Left lung (tissue), 10 donors: ENCODE data around the gene TBC1D25. TPM values are rescaled to one million over a fixed set of nuclear protein-coding genes. Genes with fewer than 3 reads are reported as not detected.
A peak's percentile ranks its signal among the peaks of the same experiment; 100 is the strongest.

Experiments
- ATAC-seq: fragments of 200-7000 bp; cut with Tn5 transposase; one replicate; pipeline ENCODE4 v1.9.1; 2020; ENCODE audit warnings: moderate library complexity
- DNase-seq, 4 donors: peaks; one replicate each; pipeline ENCODE4 v3.0.0-alpha.2; 2013 to 2020
- H3K27ac ChIP-seq, 2 donors: fragments of 200-600 bp; sonication (generic) in 1 of 2; one replicate each; pipeline versions ENCODE4 v1.5.0 to v1.8.0; 2020 to 2021
- H3K27me3 ChIP-seq, 2 donors: fragments of 200-600 bp; sonication (generic) in 1 of 2; one replicate each; pipeline versions ENCODE4 v1.5.0 to v1.8.0; 2020 to 2021
- H3K36me3 ChIP-seq, 2 donors: fragments of 200-600 bp; sonication (generic) in 1 of 2; one replicate each; pipeline versions ENCODE4 v1.5.0 to v1.8.0; 2020 to 2021
- H3K4me1 ChIP-seq, 2 donors: fragments of 200-600 bp; one replicate each; pipeline ENCODE4 v1.8.0; 2021
- H3K4me3 ChIP-seq, 2 donors: fragments of 200-600 bp; sonication (generic) in 1 of 2; one replicate each; pipeline versions ENCODE4 v1.5.0 to v1.8.0; 2020 to 2021; ENCODE audit warnings: mild to moderate bottlenecking in 1 of 2
- H3K9me3 ChIP-seq, 2 donors: fragments of 200-600 bp; sonication (generic) in 1 of 2; one replicate each; pipeline versions ENCODE4 v1.5.0 to v1.8.0; 2020 to 2021
- intact Hi-C, 2 donors: fragments of 100-400 bp; cut with DNase I; formaldehyde crosslinking; loops; one replicate each; pipeline versions ENCODE4 v1.11.2 to v1.14.2; 2022
- polyA plus RNA-seq, 6 donors: library from polyadenylated mRNA; unstranded; fragments of 120-200 nt; gene quantifications; one replicate each; pipeline ENCODE4 v1.2.1, GENCODE V29; 2013; ENCODE audit not compliant: insufficient read length in 6 of 6
- total RNA-seq, 2 donors: library from RNA; stranded (reverse); fragmentation: NEBNext Ultra II Directional; extraction: Animal tissue kit (Norgen Biotek cat#: 25700); gene quantifications; one replicate each; pipeline ENCODE4 v1.2.1, GENCODE V29; 2021
- TF ChIP-seq, protein P1 (sequence below), 2 donors: fragments of 200-600 bp; sonication (generic) in 1 of 2; IDR thresholded peaks; one replicate each; pipeline versions ENCODE4 v1.5.0 to v1.8.0; 2021; ENCODE audit warnings: antibody characterized with exemption in 2 of 2
- donor health status: DM: no; HTN: yes; CAD: no.
- donor health status: DM: no; HTN: no; CAD: no.

The TBC1D25 gene
- total and polyA plus RNA-seq, 8 donors: 8.7 to 15.2 (median 9.9) TPM

DNA sequence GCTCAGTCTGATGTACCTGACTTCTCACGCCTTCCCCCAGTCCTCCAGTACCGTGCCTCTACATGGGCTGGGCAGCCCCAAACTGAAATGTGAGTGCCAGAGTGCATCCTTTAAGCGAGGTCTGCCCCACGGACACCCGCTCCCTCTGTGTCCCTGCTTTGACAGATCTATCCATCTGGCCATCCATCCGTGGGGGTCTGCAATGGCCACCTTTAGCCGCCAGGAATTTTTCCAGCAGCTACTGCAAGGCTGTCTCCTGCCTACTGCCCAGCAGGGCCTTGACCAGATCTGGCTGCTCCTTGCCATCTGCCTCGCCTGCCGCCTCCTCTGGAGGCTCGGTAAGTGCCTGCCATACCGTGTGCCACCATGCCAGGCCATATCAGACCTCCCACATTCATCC is 29.9 kb upstream of the TBC1D25 start:
- H3K27me3 ChIP-seq: no peaks in the 10 kb centered on the region
- no peaks in the 10 kb centered on the region for H3K9me3 ChIP-seq
- no peaks in the 10 kb centered on the region for H3K36me3 ChIP-seq
- H3K4me3 ChIP-seq: peak overlapping the region; percentile 44 to 55
- DNase-seq (no peak), ATAC-seq (no peak)
- H3K4me1 ChIP-seq: peaks cover 0 to 7% of the 10 kb centered on the region in 2 donors
- TF ChIP-seq, protein P1, sequence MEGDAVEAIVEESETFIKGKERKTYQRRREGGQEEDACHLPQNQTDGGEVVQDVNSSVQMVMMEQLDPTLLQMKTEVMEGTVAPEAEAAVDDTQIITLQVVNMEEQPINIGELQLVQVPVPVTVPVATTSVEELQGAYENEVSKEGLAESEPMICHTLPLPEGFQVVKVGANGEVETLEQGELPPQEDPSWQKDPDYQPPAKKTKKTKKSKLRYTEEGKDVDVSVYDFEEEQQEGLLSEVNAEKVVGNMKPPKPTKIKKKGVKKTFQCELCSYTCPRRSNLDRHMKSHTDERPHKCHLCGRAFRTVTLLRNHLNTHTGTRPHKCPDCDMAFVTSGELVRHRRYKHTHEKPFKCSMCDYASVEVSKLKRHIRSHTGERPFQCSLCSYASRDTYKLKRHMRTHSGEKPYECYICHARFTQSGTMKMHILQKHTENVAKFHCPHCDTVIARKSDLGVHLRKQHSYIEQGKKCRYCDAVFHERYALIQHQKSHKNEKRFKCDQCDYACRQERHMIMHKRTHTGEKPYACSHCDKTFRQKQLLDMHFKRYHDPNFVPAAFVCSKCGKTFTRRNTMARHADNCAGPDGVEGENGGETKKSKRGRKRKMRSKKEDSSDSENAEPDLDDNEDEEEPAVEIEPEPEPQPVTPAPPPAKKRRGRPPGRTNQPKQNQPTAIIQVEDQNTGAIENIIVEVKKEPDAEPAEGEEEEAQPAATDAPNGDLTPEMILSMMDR (IDR thresholded peaks at IDR 0.05): no peak
- intact Hi-C loops: no loop called here
- H3K27ac ChIP-seq: no peak overlapping the region

DNA sequence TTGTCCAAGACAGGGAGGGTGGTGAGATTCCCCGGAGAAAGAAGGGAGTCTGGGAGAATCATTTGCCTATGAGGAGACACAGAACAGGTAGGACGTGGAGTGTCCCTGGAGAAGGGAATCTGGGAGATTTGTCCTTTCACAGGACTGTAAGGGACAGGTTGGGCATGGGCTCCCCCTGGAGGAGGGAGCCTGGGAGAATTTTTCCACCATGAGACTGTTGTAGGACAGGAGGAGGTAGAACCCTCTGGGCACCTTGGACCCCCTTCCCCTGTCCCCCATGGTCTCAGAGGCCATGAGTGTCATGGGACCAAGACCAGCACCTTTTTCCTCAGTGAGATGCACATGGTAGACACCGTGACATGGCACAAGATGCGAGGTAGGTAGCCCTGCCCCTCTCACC is 28.0 kb upstream of the TBC1D25 start:
- no peaks in the 10 kb centered on the region for H3K36me3 ChIP-seq
- ATAC-seq (no peak), DNase-seq (no peak)
- peaks cover 0 to 7% of the 10 kb centered on the region in 2 donors for H3K4me1 ChIP-seq
- TF ChIP-seq, protein P1 (IDR thresholded peaks at IDR 0.05): no peak
- no peak overlapping the region for H3K4me3 ChIP-seq
- no peak overlapping the region for H3K27ac ChIP-seq
- no peaks in the 10 kb centered on the region for H3K27me3 ChIP-seq
- intact Hi-C loops: no loop called here
- no peaks in the 10 kb centered on the region for H3K9me3 ChIP-seq

DNA sequence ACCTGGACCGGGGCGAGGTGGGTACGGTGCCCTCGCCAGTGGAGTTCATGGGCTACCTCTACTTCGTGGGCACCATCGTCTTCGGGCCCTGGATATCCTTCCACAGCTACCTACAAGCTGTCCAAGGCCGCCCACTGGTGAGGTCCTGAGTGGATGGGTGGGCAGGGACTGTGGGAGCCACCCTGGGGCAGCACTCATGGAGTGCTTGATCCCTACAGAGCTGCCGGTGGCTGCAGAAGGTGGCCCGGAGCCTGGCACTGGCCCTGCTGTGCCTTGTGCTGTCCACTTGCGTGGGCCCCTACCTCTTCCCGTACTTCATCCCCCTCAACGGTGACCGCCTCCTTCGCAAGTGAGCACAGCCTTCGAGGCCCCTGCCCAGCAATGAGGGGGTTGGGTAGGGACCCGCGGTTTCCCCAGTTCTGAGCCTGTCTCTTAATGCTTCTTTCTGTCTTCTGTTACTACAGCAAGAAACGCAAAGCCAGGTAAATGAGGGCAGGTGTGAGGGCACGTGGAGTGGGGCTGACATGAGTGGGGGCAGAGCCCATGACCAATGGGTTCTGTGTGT is 27.1 kb upstream of the TBC1D25 start:
- TF ChIP-seq, protein P1 (IDR thresholded peaks at IDR 0.05): no peak
- ATAC-seq (no peak), DNase-seq (no peak)
- intact Hi-C loops: no loop called here
- Histone ChIP-seq H3K36me3 (no peaks in the 10 kb centered on the region), H3K9me3 (no peaks in the 10 kb centered on the region), H3K27ac (no peak overlapping the region), H3K27me3 (no peaks in the 10 kb centered on the region), H3K4me1 (peaks cover 0 to 7% of the 10 kb centered on the region in 2 donors), H3K4me3 (no peak overlapping the region)

DNA sequence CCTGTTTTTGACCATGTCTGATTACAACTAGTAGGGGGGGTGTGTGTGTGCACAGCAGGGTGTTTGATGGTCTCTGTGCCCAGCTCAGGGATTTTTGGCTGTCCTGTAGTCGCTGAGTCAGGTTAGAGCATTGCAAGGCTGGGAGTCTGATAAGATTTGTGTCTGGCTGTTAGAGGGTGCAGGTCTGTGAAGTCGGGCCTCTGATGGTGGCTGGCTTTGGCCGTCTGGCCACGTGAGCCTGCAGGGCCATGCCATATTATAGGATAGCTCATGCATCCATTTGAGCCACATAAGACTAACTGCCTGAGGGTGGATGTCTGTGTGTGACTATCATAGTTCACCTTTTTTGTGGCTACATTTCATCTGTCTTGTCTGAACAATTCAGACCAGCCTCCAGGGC is 25.8 kb upstream of the TBC1D25 start:
- intact Hi-C loops: no loop called here
- ATAC-seq (no peak), DNase-seq (no peak)
- Histone ChIP-seq H3K4me1 (peaks cover 0 to 7% of the 10 kb centered on the region in 2 donors), H3K9me3 (no peaks in the 10 kb centered on the region), H3K27ac (no peak overlapping the region), H3K4me3 (no peak overlapping the region), H3K27me3 (no peaks in the 10 kb centered on the region), H3K36me3 (no peaks in the 10 kb centered on the region)
- TF ChIP-seq, protein P1 (IDR thresholded peaks at IDR 0.05): no peak

DNA sequence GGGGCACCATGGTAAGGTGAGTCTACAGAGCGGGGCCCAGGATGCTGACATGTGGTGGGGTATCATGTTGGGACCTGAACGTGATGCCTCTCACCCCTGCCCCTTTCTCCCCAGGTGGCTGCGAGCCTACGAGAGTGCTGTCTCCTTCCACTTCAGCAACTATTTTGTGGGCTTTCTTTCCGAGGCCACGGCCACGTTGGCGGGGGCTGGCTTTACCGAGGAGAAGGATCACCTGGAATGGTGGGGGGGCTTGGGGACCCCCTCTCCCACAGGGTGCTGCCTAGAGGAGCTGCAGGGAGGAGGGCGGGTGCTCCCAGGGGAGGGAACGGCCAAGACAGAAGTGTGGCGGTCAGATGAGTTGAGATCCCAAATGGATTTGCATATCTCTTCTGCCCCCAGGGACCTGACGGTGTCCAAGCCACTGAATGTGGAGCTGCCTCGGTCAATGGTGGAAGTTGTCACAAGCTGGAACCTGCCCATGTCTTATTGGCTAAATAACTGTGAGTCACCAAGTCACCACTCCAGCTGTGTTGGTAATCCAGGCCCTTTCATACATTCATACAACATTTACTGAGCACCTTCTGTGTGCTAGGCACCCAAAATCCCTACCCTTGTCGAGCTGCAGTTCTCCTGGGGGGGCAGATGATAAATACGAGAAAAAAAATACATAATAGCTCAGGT is 25.2 kb upstream of the TBC1D25 start:
- no peak overlapping the region for H3K27ac ChIP-seq
- no peak overlapping the region for H3K4me3 ChIP-seq
- H3K27me3 ChIP-seq: no peaks in the 10 kb centered on the region
- intact Hi-C loops: no loop called here
- ATAC-seq (no peak), DNase-seq (no peak)
- H3K4me1 ChIP-seq: peaks cover 0 to 7% of the 10 kb centered on the region in 2 donors
- no peaks in the 10 kb centered on the region for H3K36me3 ChIP-seq
- TF ChIP-seq, protein P1 (IDR thresholded peaks at IDR 0.05): no peak
- H3K9me3 ChIP-seq: no peaks in the 10 kb centered on the region
